NCI-H2227 (cell line): ENCODE results near the gene KIAA0513.

Experiments
- DNase-seq: peaks from one replicate; lab custom pipeline; 2025; ENCODE audit not compliant: unreplicated experiment; lab: John Stamatoyannopoulos, UW

KIAA0513 gene

GRCh38 chr16:85027349-85027957 is at the start of gene KIAA0513:
TSS of gene KIAA0513 (plus strand) at chr16:85027795. CDS start at chr16:85067072, 39,277 bp downstream.
- peak; percentile 94 for DNase-seq

- DNase-seq, result no peak
Observed at GRCh38 chr16:84979516-84979915, 48.1 kb upstream of the KIAA0513 start.

DNA sequence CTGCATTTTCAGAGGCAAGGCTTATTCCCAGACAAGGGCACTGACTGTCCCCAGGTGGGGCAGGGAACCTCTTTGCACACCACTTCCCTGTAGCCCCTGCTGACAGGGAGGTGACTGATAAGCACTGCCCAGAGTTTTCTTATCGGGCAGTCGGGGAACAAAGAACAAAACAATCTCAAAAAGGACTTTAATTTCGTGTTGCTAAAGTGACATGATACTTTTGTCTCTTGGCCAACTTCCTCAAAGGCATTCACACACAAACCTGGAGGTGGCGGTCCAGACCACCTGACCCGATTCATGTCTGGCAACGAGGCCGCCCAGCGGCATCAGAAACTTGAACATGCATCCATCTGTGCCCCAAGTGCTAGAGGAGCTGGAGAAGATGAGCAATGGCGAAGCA is 45.2 kb upstream of the KIAA0513 start:
- no peak for DNase-seq

DNA sequence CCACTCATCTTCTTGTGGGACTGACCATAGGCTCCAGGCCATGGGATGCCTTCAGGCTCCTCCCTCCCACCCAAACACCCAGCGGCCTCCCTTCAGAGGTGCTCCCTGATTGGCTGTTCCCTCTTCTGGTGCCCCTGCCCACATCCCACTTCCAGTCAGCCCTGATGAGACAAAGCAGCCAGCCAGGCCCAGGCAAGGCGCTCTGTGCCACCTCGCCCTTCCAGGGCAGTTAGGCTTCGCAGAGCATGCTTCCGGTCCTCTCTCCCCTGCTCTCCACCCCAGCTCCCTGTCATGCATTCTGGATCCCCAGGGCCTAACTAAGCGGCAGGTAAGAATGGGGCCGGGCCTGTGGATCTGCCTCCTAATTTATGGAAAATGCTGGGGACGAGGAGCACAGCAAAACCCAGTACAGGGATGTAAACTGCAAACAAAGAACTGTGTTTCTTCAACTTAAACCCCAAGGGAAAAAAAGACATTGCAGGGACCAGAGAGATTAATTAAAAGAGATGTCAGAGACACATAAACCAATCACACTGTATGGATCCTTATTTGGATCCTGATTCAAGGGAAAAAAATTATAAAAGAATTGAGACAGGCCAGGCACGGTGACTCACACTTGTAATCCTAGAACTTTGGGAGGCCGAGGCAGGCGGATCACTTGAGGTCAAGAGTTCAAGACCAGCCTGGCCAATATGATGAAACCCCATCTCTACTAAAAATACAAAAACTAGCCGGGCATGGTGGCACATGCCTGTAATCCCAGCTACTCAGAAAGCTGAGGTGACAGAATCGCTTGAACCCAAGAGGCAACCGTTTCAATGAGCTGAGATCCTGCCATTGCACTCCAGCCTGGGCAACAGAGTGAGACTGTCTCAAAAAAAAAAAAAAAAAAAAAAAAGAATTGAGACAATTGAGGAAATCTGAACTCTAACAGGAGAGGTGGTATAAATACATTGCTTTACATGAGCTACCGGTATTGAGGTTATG is 42.2 kb upstream of the KIAA0513 start:
- no peak for DNase-seq

DNA sequence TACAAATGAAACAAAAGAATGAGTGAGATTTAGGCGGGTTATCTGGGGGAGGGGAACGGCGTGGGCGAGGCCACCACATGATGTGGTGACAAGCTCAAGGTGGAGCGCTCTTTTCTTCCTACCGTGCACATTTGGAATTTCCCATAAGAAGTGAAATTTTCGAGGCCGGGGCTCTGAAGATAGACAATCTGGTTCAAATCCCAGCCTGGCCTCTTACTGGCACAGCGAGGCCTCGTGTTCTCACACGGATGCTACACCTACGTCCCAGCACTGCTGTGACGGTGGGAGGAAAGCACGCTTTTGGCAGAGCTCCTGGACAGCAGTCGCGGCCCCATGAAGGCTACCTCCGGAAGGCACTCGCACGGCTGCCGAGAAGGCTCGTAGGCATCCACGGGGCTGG is 41.5 kb upstream of the KIAA0513 start:
- DNase-seq, result no peak

- no peak for DNase-seq
Observed at GRCh38 chr16:84986879-84987278, 40.7 kb upstream of the KIAA0513 start.

- no peak for DNase-seq
Observed at GRCh38 chr16:84988328-84989080, 39.1 kb upstream of the KIAA0513 start.

DNA sequence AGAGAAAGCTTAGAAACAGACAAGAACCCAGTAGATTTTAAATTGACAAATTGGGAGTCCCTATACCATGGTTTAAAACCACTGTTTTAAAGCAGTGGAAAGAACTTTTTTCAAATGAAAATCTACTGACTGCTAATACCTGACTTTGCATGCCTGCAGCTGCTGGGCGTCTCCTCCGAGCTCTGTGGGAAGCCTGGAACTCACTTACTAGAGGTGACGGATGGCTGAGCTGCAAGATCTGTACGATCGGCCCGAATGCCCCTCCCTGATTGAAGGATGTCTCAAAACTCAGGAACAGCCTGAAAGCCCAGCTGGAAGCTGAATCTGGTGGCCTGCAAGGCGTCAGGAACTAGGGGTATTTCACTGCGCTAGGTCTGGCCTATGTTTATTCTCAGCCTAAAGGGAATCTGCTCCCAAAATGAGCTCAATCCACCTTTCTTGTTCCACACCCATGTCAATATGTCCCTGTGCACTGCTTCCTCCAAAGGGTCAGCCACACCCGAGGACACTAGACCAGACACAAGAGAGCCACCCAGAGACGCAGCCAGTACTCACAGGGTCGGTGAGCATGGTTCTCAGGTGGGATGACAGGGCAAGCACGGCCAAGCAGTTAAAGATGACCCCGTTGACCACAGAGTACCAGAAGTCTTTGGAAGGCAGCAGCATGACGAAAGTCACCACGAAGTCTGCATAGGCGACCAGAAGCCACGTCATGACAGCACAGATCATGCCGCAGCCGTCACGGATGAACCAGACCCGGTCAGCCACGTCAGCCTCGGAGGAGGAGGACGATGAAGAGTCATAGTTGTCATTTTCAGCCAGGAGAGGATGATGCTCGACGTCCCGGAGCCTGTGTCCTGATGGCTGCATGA is 37.6 kb upstream of the KIAA0513 start:
- DNase-seq, result no peak

GRCh38 chr16:84990782-84991181 is 36.8 kb upstream of the KIAA0513 start:
- no peak for DNase-seq

GRCh38 chr16:84992717-84993075 is 34.9 kb upstream of the KIAA0513 start:
- DNase-seq, result no peak

GRCh38 chr16:84993926-84994325 is 33.7 kb upstream of the KIAA0513 start:
- no peak for DNase-seq

GRCh38 chr16:84995663-84996062 is 31.9 kb upstream of the KIAA0513 start:
- DNase-seq, result no peak

GRCh38 chr16:84996365-84996764 is 31.2 kb upstream of the KIAA0513 start:
- no peak for DNase-seq

DNA sequence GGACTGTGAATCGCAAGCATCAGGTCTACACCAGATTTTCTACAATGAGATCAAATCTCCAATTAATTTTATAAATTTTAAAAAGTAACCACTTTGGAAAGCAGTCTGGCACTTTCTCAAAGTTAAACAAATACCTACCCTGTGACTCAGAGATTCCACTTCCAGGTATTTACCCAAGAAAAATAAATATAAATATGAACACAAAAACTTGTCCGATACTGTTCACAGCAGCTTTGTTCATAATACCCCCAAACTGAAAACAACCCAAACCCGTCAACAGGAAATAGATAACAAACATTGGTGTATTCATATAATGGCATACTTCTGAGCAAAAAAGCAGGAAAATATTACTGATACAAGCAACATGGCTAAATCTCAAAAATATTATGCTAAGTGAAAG is 28.4 kb upstream of the KIAA0513 start:
- no peak for DNase-seq

DNA sequence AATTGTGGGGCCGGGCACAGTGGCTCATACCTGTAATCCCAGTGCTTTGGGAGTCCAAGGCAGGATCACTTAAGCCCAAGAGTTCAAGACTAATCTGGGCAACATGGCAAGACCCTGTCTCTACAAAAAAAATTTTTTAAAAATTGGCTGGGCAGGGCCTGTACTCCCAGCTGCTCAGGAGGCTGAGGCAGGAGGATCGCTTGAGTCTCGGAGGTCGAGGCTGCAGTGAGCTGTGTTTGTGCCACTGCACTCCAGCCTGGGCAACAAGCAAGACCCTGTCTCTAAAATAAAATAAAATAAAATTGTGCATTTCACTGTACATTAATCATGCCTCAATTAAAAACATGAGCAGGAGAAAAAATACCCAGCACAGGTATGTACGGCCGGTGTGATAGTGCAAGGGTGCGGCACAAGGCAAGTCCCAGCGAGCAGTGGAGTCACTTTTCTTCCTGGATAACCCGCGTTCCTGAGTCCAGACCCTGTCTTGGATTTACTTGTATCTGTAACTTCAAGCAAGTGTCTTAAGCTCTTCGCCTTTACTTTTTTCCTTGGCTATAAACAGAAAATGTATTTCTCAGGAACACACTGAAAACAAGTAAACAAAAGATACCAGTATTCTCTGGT is 27.6 kb upstream of the KIAA0513 start:
- no peak for DNase-seq

- DNase-seq, result no peak
Observed at GRCh38 chr16:85002099-85002541, 25.5 kb upstream of the KIAA0513 start.

DNA sequence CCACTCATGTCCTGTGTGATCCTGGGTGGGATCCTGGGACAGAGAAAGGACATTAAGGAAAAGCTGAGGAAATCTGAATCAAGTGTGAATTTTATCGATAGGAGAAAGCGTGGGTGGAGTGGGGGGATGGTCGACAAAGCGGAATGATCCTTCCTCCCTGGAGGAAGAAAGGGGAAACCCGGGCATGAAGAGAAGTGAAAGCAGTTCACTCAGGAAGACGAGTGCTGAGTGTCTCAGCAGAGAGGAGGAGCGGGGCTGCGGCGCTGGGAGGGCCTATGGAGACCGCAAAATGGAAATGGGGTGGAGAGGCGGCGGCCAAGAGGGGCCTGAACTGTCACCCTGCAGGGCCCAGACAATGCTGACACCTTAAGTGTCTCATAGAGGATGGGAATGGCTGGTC is 25.0 kb upstream of the KIAA0513 start:
- DNase-seq, result no peak

- DNase-seq, result no peak
Observed at GRCh38 chr16:85003076-85003475, 24.5 kb upstream of the KIAA0513 start.

- no peak for DNase-seq
Observed at GRCh38 chr16:85003725-85004586, 23.6 kb upstream of the KIAA0513 start.
